Measurements from ENCODE around the gene TTC34.

TTC34 gene

DNA sequence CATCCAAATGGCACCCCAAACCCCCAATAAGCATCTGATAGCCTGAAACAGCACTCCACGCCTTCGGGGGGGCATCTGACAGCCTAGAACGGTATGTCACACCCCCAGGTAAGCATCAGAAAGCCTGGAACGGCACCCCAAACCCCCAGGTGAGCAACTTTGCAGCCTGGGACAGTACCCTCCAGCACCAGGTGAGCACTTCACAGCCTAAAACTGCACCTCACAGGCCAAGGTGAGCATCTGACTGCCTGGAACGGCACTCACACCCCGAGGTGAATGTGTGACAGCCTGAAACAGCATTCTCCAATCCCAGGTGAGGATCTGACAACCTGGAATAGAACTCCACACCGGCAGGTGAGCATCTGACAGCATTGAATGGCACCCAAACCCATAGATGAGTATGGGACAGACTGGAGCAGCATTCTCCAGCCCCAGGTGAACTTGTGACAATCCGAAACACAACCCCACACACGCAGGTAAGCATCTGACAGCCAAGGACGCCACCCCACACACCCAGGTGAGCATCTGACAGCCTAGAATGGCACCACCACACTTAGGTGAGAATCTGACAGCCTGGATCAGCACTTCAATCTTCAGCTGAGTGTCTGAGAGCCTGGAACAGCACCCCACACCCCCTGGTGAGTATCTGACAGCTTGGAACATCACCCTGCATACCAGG is 150.4 kb downstream of the TTC34 start:
- Histone ChIP-seq H3K4me1 (ENCODE audit: control insufficient read depth in 1 of 2, insufficient read depth in 2 of 2, low read length in 2 of 2) (no peaks in the 10 kb centered on the region), H3K27me3 (ENCODE audit: control insufficient read depth in 1 of 2, insufficient read depth in 2 of 2, low read length in 2 of 2) (peaks cover 6 to 53% of the 10 kb centered on the region in 2 donors), H3K9me3 (ENCODE audit: control insufficient read depth in 1 of 2, low read length in 2 of 2) (peaks cover 12 to 18% of the 10 kb centered on the region in 2 donors), H3K27ac (ENCODE audit: low read depth, low read length) (no peak overlapping the region), H3K9ac (ENCODE audit: low read depth in 1 of 2, low read length in 2 of 2) (no peak overlapping the region), H3K4me3 (ENCODE audit: low read depth in 1 of 2, low read length in 2 of 2) (no peak overlapping the region), H3K36me3 (ENCODE audit: control insufficient read depth in 1 of 2, insufficient read depth in 2 of 2, low read length in 2 of 2) (no peaks in the 10 kb centered on the region)

DNA sequence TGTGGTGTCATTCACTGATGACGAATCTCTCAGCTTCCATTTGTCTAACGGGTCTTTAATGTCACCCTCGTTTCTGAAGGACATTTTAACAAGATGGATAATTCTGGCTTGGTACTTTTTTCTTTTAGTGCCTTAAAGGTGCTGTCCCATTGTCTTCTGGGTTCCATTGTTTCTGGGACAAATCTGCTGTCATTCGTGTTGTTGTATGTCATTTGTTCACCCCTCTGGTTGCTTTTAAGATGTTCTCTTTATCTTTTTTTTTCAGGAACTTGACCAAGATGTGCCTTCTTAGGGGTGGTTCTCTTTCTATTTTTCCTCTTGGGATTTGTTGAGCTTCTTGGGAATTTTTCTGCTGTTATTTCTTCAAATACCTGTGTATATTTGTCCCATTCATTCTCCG is 154.7 kb downstream of the TTC34 start:
- H3K9me3 ChIP-seq (ENCODE audit: control insufficient read depth in 1 of 2, low read length in 2 of 2) = peaks cover 14 to 18% of the 10 kb centered on the region in 2 donors
- H3K36me3 ChIP-seq (ENCODE audit: control insufficient read depth in 1 of 2, insufficient read depth in 2 of 2, low read length in 2 of 2) = no peaks in the 10 kb centered on the region

DNA sequence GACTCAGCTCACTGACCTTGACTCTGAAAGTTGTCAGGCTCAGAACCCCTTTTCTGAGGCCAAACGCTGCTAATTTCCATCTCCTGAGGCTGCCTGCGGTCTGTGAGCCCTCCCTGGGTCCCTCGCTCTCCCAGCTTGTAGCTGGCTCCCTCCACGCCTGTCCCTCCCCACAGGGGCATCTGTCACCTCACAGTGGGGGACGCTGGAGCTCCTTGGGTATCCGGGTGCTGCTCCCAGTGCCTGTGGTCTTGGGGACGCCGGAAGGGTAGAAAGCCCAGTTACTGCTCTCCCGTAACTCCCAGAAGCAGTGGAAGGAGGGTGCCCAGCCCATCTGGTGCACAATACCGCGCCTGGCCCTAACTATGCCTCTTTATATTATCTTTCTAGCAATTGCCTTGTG is 155.7 kb downstream of the TTC34 start:
- Histone ChIP-seq H3K27ac (ENCODE audit: low read depth, low read length) (no peak overlapping the region), H3K9me3 (ENCODE audit: control insufficient read depth in 1 of 2, low read length in 2 of 2) (peaks cover 14 to 18% of the 10 kb centered on the region in 2 donors), H3K36me3 (ENCODE audit: control insufficient read depth in 1 of 2, insufficient read depth in 2 of 2, low read length in 2 of 2) (no peaks in the 10 kb centered on the region), H3K9ac (ENCODE audit: low read depth in 1 of 2, low read length in 2 of 2) (no peak overlapping the region), H3K4me1 (ENCODE audit: control insufficient read depth in 1 of 2, insufficient read depth in 2 of 2, low read length in 2 of 2) (peaks cover 7 to 14% of the 10 kb centered on the region in 2 donors), H3K4me3 (ENCODE audit: low read depth in 1 of 2, low read length in 2 of 2) (no peak overlapping the region), H3K27me3 (ENCODE audit: control insufficient read depth in 1 of 2, insufficient read depth in 2 of 2, low read length in 2 of 2) (peaks cover 0 to 9% of the 10 kb centered on the region in 2 donors)

More for the DNA sequence above, 154.7 kb downstream of the TTC34 start:
- no peak overlapping the region for H3K27ac ChIP-seq (ENCODE audit: low read depth, low read length)
- peaks cover 6 to 9% of the 10 kb centered on the region in 2 donors for H3K4me1 ChIP-seq (ENCODE audit: control insufficient read depth in 1 of 2, insufficient read depth in 2 of 2, low read length in 2 of 2)
- H3K9ac ChIP-seq (ENCODE audit: low read depth in 1 of 2, low read length in 2 of 2) = no peak overlapping the region
- H3K27me3 ChIP-seq (ENCODE audit: control insufficient read depth in 1 of 2, insufficient read depth in 2 of 2, low read length in 2 of 2) = peaks cover 6 to 18% of the 10 kb centered on the region in 2 donors
- H3K4me3 ChIP-seq (ENCODE audit: low read depth in 1 of 2, low read length in 2 of 2) = no peak overlapping the region

DNA sequence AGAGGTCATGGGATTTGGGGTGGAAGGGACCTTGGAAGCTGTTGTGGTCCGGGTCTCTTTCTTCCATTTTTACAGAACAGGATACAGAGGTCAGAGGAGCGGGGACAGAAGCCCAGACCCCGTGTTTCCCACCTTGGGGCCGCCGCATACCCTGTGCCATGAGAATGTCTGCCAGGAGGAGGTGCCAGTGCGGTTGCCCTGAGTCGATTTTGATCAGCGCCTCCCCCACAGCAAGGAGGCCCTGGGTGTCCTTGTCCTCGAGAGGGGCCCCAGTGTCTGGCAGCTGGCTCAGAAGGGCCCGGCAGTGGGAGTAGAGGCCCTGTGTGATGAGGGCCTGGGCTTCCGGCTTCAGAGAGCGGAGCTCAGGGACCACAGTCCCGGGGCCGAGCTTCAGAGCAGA is 156.3 kb downstream of the TTC34 start:
- Histone ChIP-seq H3K27ac (ENCODE audit: low read depth, low read length) (no peak overlapping the region), H3K4me3 (ENCODE audit: low read depth in 1 of 2, low read length in 2 of 2) (no peak overlapping the region), H3K27me3 (ENCODE audit: control insufficient read depth in 1 of 2, insufficient read depth in 2 of 2, low read length in 2 of 2) (peaks cover 0 to 4% of the 10 kb centered on the region in 2 donors)

DNA sequence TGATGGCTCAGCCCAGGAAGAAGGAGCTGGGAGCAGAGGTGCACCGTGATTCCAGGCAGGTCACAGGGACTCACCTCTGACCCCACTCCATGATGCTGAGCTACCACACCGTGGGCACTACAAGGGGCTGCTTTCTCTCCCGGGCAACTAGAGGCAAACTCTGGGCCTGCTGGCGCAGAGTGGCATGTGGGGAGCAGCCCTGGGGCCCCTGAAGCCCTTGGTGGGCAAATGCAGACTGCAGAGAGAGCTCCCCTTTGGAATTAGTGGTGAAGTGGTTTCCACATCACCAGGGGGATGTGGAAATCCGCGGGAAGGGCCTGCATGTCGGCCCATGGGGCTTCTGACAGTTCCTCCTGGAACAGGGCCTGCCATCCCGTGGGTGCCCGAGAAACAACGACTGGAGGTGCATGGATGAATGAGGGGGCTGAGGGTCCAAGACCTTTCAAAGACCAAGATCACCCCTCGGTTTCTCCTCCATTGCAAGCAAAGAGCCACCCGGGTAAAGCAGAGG is 156.8 kb downstream of the TTC34 start:
- Histone ChIP-seq H3K4me3 (ENCODE audit: low read depth in 1 of 2, low read length in 2 of 2) (no peak overlapping the region), H3K27ac (ENCODE audit: low read depth, low read length) (no peak overlapping the region), H3K4me1 (ENCODE audit: control insufficient read depth in 1 of 2, insufficient read depth in 2 of 2, low read length in 2 of 2) (peaks cover 7 to 23% of the 10 kb centered on the region in 2 donors), H3K27me3 (ENCODE audit: control insufficient read depth in 1 of 2, insufficient read depth in 2 of 2, low read length in 2 of 2) (peaks cover 0 to 4% of the 10 kb centered on the region in 2 donors), H3K9ac (ENCODE audit: low read depth in 1 of 2, low read length in 2 of 2) (no peak overlapping the region), H3K9me3 (ENCODE audit: control insufficient read depth in 1 of 2, low read length in 2 of 2) (peaks cover 14 to 18% of the 10 kb centered on the region in 2 donors), H3K36me3 (ENCODE audit: control insufficient read depth in 1 of 2, insufficient read depth in 2 of 2, low read length in 2 of 2) (no peaks in the 10 kb centered on the region)

More for the DNA sequence above, 156.3 kb downstream of the TTC34 start:
- Histone ChIP-seq H3K9me3 (ENCODE audit: control insufficient read depth in 1 of 2, low read length in 2 of 2) (peaks cover 14 to 18% of the 10 kb centered on the region in 2 donors), H3K36me3 (ENCODE audit: control insufficient read depth in 1 of 2, insufficient read depth in 2 of 2, low read length in 2 of 2) (no peaks in the 10 kb centered on the region), H3K4me1 (ENCODE audit: control insufficient read depth in 1 of 2, insufficient read depth in 2 of 2, low read length in 2 of 2) (peaks cover 7 to 20% of the 10 kb centered on the region in 2 donors), H3K9ac (ENCODE audit: low read depth in 1 of 2, low read length in 2 of 2) (no peak overlapping the region)

DNA sequence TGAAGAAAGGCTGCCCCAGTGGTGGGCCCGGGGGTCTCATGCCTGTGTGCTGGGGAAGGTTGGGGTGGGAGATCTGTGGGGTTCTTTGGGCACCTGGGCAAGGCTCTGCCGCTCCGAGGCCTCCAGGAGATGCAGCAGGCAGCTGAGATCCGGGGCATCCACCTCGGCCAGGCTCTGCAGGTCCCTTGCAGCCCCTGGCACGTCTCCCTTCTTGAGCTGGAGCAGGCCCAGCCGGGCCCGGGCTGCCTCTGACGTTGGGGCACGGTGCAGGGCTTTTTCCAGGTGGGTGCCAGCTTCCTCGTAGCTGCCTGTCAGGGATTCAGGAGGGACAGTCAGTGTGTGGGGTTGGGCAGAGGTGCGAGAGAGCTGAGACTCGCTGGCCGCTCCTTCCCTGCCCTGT is 157.3 kb downstream of the TTC34 start:
- peaks cover 14 to 18% of the 10 kb centered on the region in 2 donors for H3K9me3 ChIP-seq (ENCODE audit: control insufficient read depth in 1 of 2, low read length in 2 of 2)
- no peak overlapping the region for H3K9ac ChIP-seq (ENCODE audit: low read depth in 1 of 2, low read length in 2 of 2)
- no peak overlapping the region for H3K4me3 ChIP-seq (ENCODE audit: low read depth in 1 of 2, low read length in 2 of 2)
- no peaks in the 10 kb centered on the region for H3K36me3 ChIP-seq (ENCODE audit: control insufficient read depth in 1 of 2, insufficient read depth in 2 of 2, low read length in 2 of 2)
- H3K27ac ChIP-seq (ENCODE audit: low read depth, low read length) = no peak overlapping the region
- H3K27me3 ChIP-seq (ENCODE audit: control insufficient read depth in 1 of 2, insufficient read depth in 2 of 2, low read length in 2 of 2) = peaks cover 0 to 6% of the 10 kb centered on the region in 2 donors
- peaks cover 7 to 23% of the 10 kb centered on the region in 2 donors for H3K4me1 ChIP-seq (ENCODE audit: control insufficient read depth in 1 of 2, insufficient read depth in 2 of 2, low read length in 2 of 2)

DNA sequence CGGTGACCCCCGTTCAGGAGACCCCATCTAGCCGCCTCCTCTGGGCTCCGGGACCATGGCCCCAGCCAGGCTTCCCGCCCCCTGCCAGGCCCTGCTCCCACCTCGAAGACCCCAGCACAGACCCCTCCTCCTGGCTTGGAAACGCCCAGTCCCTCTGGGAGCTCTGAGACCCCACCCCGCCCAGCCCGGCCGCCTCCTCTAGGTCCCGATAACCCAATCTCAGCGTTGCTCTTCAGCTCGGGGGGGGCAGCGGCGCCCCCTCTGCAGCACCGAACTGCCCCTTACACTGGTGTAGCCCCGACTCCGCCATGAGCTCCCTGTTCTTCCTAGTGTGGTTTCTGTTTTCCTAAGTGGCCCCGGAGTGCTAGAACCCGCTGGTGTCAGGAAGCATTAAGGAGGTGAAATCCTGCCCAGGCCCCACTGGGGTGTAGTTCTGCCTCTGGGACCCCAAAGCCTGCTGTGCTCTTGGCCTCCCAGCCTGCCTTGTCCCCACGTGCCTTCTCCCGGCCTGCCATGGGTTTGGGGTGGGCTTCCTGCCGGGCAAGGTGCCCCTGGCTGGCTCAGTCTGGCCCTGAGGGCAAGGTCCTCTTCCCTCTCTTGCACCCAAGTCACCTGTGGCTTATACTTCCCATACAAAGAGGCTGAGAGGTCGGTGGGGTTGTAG is 157.9 kb downstream of the TTC34 start:
- peaks cover 14 to 18% of the 10 kb centered on the region in 2 donors for H3K9me3 ChIP-seq (ENCODE audit: control insufficient read depth in 1 of 2, low read length in 2 of 2)
- H3K4me1 ChIP-seq (ENCODE audit: control insufficient read depth in 1 of 2, insufficient read depth in 2 of 2, low read length in 2 of 2) = peaks cover 7 to 23% of the 10 kb centered on the region in 2 donors
- H3K4me3 ChIP-seq (ENCODE audit: low read depth in 1 of 2, low read length in 2 of 2) = peak overlapping the region; percentile 70 to 79
- H3K27me3 ChIP-seq (ENCODE audit: control insufficient read depth in 1 of 2, insufficient read depth in 2 of 2, low read length in 2 of 2) = peaks cover 0 to 7% of the 10 kb centered on the region in 2 donors
- H3K27ac ChIP-seq (ENCODE audit: low read depth, low read length) = no peak overlapping the region
- H3K36me3 ChIP-seq (ENCODE audit: control insufficient read depth in 1 of 2, insufficient read depth in 2 of 2, low read length in 2 of 2) = no peaks in the 10 kb centered on the region
- H3K9ac ChIP-seq (ENCODE audit: low read depth in 1 of 2, low read length in 2 of 2) = no peak overlapping the region

DNA sequence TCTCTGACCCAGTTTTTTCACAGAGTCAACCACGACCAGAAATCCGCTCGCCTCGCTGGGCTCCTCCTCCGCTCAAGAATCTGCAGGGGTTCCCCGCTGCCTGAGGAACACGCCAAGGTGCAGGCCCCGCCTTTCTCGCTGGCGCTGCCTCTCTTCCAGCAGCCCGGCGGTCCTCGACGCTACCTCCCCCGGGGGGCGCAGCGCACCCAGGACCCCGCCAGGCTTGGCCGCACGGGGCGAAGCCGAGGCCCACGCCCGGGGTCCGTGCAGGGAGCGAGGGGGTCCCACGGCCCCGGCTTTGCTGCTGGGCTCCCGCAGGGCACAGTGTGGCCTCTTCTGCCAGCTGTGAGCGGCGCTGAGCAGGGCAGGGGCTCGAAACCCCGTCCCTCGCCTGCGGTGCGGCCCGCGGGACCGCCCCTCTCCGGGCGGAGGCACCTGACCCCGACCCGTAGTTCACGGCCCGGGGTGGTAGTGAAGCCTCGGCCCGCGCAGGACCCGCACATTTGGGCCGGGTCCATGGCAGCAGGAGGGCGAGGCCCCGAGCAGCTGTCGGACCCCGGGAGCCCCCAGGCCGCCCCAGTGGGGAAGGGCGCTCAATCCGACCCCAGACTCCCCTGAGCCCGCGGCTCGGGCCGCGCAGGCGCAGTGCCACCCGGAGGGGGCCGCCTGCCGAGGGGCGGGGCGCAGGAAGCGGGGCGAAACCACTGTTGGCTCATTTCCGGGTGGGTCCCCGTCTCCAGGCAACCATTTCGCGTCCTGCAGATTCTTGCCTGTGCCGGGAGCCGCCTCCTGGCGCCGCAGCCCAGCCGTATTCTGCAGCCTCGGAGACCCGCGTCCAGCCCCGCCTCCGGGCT is 158.7 kb downstream of the TTC34 start:
- Histone ChIP-seq H3K9me3 (ENCODE audit: control insufficient read depth in 1 of 2, low read length in 2 of 2) (peaks cover 10 to 12% of the 10 kb centered on the region in 2 donors), H3K27ac (ENCODE audit: low read depth, low read length) (peak overlapping the region; percentile 46), H3K36me3 (ENCODE audit: control insufficient read depth in 1 of 2, insufficient read depth in 2 of 2, low read length in 2 of 2) (no peaks in the 10 kb centered on the region)

DNA sequence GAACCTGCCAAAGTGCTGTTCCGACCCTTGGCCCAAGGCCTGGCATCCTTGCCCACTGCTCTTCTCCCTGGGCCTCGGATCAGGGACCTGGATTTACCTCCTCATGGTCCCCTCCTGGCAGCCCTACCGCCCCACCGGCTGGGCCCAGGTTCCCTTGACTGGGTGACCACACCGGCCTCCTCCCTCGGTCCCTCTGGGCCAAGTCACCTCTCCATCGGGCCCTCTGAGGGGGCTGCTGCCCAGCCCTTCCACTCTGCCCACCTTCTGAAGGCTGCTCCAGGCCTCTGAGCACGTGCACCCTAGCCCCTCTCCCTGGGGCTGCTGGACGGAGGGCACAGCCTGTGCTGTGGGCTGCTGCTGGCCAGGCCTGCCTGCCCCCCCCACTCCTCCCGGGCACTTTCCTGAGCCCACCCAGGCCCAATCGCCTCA is 159.3 kb downstream of the TTC34 start:
- Histone ChIP-seq H3K9ac (ENCODE audit: low read depth in 1 of 2, low read length in 2 of 2) (peak overlapping the region; percentile 75 to 96), H3K27ac (ENCODE audit: low read depth, low read length) (peak overlapping the region; percentile 42), H3K36me3 (ENCODE audit: control insufficient read depth in 1 of 2, insufficient read depth in 2 of 2, low read length in 2 of 2) (no peaks in the 10 kb centered on the region), H3K4me1 (ENCODE audit: control insufficient read depth in 1 of 2, insufficient read depth in 2 of 2, low read length in 2 of 2) (peaks cover 7 to 23% of the 10 kb centered on the region in 2 donors), H3K9me3 (ENCODE audit: control insufficient read depth in 1 of 2, low read length in 2 of 2) (peaks cover 9 to 11% of the 10 kb centered on the region in 2 donors), H3K4me3 (ENCODE audit: low read depth in 1 of 2, low read length in 2 of 2) (peak overlapping the region; percentile 70 to 79), H3K27me3 (ENCODE audit: control insufficient read depth in 1 of 2, insufficient read depth in 2 of 2, low read length in 2 of 2) (peaks cover 0 to 13% of the 10 kb centered on the region in 2 donors)

More for the DNA sequence above, 158.7 kb downstream of the TTC34 start:
- H3K9ac ChIP-seq (ENCODE audit: low read depth in 1 of 2, low read length in 2 of 2) = peak overlapping the region; percentile 75 to 96
- H3K4me1 ChIP-seq (ENCODE audit: control insufficient read depth in 1 of 2, insufficient read depth in 2 of 2, low read length in 2 of 2) = peaks cover 7 to 23% of the 10 kb centered on the region in 2 donors
- peaks cover 0 to 8% of the 10 kb centered on the region in 2 donors for H3K27me3 ChIP-seq (ENCODE audit: control insufficient read depth in 1 of 2, insufficient read depth in 2 of 2, low read length in 2 of 2)
- peak overlapping the region; percentile 70 to 79 for H3K4me3 ChIP-seq (ENCODE audit: low read depth in 1 of 2, low read length in 2 of 2)

Measured in duodenal mucosa (tissue), 2 donors.